Bronchial epithelial cell (primary cell): ENCODE data around the gene KCND2. TPM values are rescaled to one million over a fixed set of nuclear protein-coding genes. Genes with fewer than 3 reads are reported as not detected.

Source experiments
- DNase-seq: peaks from one replicate; pipeline ENCODE4 v3.0.0-alpha.2; 2010; ENCODE audit warnings: low read depth
- FAIRE-seq: peaks from 2 replicates; lab custom pipeline; 2011; peaks lifted over from hg19 to GRCh38; lab: Jason Lieb, UNC
- H3K27me3 ChIP-seq: 2 replicates; pipeline ENCODE4 v1.5.1; 2011; ENCODE audit warnings: low read length; ENCODE audit not compliant: control insufficient read depth, insufficient read depth
- H3K36me3 ChIP-seq: 2 replicates; pipeline ENCODE4 v1.5.1; 2011; ENCODE audit warnings: low read length; ENCODE audit not compliant: control insufficient read depth, insufficient read depth
- H3K4me3 ChIP-seq: 2 replicates; pipeline ENCODE4 v1.5.1; 2011; ENCODE audit warnings: mild to moderate bottlenecking, low read depth, low read length, control low read depth
- total RNA-seq: library from RNA; depleted of rRNA; stranded (reverse); fragments of >200 nt; gene quantifications from 2 replicates; pipeline ENCODE4 v1.2.1, GENCODE V29; 2014
- TF ChIP-seq, protein P1 (sequence below): IDR thresholded peaks from 2 replicates; pipeline ENCODE4 v1.5.1; 2011; ENCODE audit warnings: mild to moderate bottlenecking, moderate library complexity, low read length, control low read depth, inconsistent platforms; ENCODE audit not compliant: insufficient read depth, severe bottlenecking

The KCND2 gene
- total RNA-seq, 1 donor from 2014 or later: under 0.01 TPM

GRCh38 chr7:120280743-120281142, 7.8 kb downstream of the KCND2 start:
- Histone ChIP-seq H3K36me3 (no peaks in the 10 kb centered on the region), H3K4me3 (no peak overlapping the region), H3K27me3 (no peaks in the 10 kb centered on the region)
- FAIRE-seq (no peak), DNase-seq (no peak)
- TF ChIP-seq, protein P1, sequence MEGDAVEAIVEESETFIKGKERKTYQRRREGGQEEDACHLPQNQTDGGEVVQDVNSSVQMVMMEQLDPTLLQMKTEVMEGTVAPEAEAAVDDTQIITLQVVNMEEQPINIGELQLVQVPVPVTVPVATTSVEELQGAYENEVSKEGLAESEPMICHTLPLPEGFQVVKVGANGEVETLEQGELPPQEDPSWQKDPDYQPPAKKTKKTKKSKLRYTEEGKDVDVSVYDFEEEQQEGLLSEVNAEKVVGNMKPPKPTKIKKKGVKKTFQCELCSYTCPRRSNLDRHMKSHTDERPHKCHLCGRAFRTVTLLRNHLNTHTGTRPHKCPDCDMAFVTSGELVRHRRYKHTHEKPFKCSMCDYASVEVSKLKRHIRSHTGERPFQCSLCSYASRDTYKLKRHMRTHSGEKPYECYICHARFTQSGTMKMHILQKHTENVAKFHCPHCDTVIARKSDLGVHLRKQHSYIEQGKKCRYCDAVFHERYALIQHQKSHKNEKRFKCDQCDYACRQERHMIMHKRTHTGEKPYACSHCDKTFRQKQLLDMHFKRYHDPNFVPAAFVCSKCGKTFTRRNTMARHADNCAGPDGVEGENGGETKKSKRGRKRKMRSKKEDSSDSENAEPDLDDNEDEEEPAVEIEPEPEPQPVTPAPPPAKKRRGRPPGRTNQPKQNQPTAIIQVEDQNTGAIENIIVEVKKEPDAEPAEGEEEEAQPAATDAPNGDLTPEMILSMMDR: no peak

DNA sequence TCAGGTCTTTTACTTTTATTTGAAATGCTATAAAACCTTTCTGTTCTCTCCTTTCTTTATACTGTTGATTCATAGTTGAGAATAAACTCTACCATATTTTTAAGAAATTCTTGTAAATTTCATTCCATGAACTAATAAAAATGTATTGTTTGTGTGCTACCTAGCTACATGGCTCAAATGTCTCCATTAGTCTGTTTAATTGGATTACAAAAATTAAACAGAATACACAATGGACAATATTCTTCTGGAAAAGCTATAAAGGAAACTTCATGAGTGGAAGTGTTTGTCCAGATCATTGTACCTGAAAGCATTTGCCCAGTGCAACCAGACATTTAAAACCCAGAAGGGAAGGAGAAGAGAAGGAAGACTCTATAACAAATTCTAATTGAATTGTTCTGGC, 20.1 kb downstream of the KCND2 start:
- FAIRE-seq: no peak
- Histone ChIP-seq H3K36me3 (no peaks in the 10 kb centered on the region), H3K4me3 (no peak overlapping the region), H3K27me3 (no peaks in the 10 kb centered on the region)
- TF ChIP-seq, protein P1: no peak
- no peak for DNase-seq

DNA sequence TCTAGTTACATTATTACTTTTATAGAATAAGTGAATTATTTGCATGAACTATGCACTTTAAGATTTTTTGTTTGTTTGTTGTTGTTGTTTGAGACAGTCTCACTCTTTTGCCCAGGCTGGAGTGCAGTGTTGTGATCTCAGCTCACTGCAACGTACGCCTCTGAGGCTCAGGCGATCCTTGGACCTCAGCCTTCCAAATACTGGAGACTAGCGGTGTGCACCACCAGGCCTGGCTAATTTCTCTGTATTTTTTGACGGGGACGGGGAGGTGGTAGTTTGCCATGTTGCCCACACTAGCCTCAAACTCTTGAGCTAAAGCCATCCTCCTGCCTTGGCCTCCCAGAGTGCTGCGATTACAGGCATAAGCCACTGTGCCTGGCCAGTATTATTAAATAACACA, 29.2 kb downstream of the KCND2 start:
- H3K27me3 ChIP-seq: no peaks in the 10 kb centered on the region
- DNase-seq: no peak
- no peak overlapping the region for H3K4me3 ChIP-seq
- FAIRE-seq: no peak
- H3K36me3 ChIP-seq: no peaks in the 10 kb centered on the region
- TF ChIP-seq, protein P1: no peak

- Histone ChIP-seq H3K36me3 (no peaks in the 10 kb centered on the region), H3K27me3 (no peaks in the 10 kb centered on the region), H3K4me3 (no peak overlapping the region)
- TF ChIP-seq, protein P1: no peak
- no peak for DNase-seq
- FAIRE-seq: no peak
These were observed 30.1 kb downstream of the KCND2 start for GRCh38 chr7:120303105-120303504.

GRCh38 chr7:120304674-120305073, 31.7 kb downstream of the KCND2 start:
- TF ChIP-seq, protein P1: no peak
- Histone ChIP-seq H3K27me3 (no peaks in the 10 kb centered on the region), H3K36me3 (no peaks in the 10 kb centered on the region), H3K4me3 (no peak overlapping the region)
- no peak for DNase-seq
- no peak for FAIRE-seq

GRCh38 chr7:120307991-120308545, 35.1 kb downstream of the KCND2 start:
- no peaks in the 10 kb centered on the region for H3K36me3 ChIP-seq
- DNase-seq (no peak), FAIRE-seq (no peak)
- H3K4me3 ChIP-seq: no peak overlapping the region
- H3K27me3 ChIP-seq: no peaks in the 10 kb centered on the region
- TF ChIP-seq, protein P1: no peak
